Keratinocyte (primary cell): Measurements from ENCODE around the gene FMO1. TPM values are rescaled to one million over a fixed set of nuclear protein-coding genes. Genes with fewer than 3 reads are reported as not detected.

Source experiments
- DNase-seq: peaks from one replicate; pipeline ENCODE4 v3.0.0-alpha.2; 2011; ENCODE audit warnings: low read depth, missing footprints, low spot score
- FAIRE-seq: peaks from 2 replicates; lab custom pipeline; 2011; peaks lifted over from hg19 to GRCh38; lab: Jason Lieb, UNC
- H2AFZ ChIP-seq: 2 replicates; pipeline ENCODE4 v1.6.0; 2012; ENCODE audit warnings: low read length, control low read depth, inconsistent platforms; ENCODE audit not compliant: control insufficient read depth
- H3K27ac ChIP-seq: 2 replicates; pipeline ENCODE4 v1.5.1; 2011; ENCODE audit warnings: low read length; ENCODE audit not compliant: control insufficient read depth, insufficient read depth
- H3K27me3 ChIP-seq: 3 replicates; pipeline ENCODE4 v1.6.0; 2011; ENCODE audit warnings: low read length; ENCODE audit not compliant: control insufficient read depth, insufficient read depth; ENCODE audit errors: extremely low read depth
- H3K36me3 ChIP-seq, 2 experiments: 2 replicates in 1 of 2; 3 replicates in 1 of 2; pipeline ENCODE4 v1.5.1; 2011; ENCODE audit warnings: low read length in 2 of 2, mild to moderate bottlenecking in 1 of 2; ENCODE audit not compliant: control insufficient read depth in 2 of 2, insufficient read depth in 2 of 2; ENCODE audit errors: extremely low read depth in 1 of 2
- H3K4me1 ChIP-seq: 3 replicates; pipeline ENCODE4 v1.5.1; 2011; ENCODE audit warnings: low read length; ENCODE audit not compliant: control insufficient read depth, insufficient read depth; ENCODE audit errors: extremely low read depth
- H3K4me2 ChIP-seq: 3 replicates; pipeline ENCODE4 v1.6.0; 2011; ENCODE audit warnings: low read depth, low read length; ENCODE audit not compliant: control insufficient read depth, insufficient read depth; ENCODE audit errors: extremely low read depth
- H3K4me3 ChIP-seq, 3 experiments: fragments of 200-600 bp in 1 of 3; sonication (generic) in 1 of 3; 2 replicates in 2 of 3; 3 replicates in 1 of 3; pipeline ENCODE4 v1.5.1; 2011 to 2016; ENCODE audit warnings: low read length in 3 of 3, mild to moderate bottlenecking in 3 of 3, control low read depth in 2 of 3, inconsistent platforms in 1 of 3, low read depth in 1 of 3, mixed read lengths in 1 of 3, mixed run types in 1 of 3, moderate library complexity in 1 of 3; ENCODE audit not compliant: control insufficient read depth in 2 of 3, insufficient read depth in 2 of 3; ENCODE audit errors: extremely low read depth in 1 of 3
- H3K79me2 ChIP-seq: 2 replicates; pipeline ENCODE4 v1.6.0; 2012; ENCODE audit warnings: low read length; ENCODE audit not compliant: control insufficient read depth, insufficient read depth
- H3K9ac ChIP-seq: 3 replicates; pipeline ENCODE4 v1.6.0; 2011; ENCODE audit warnings: low read length; ENCODE audit not compliant: control insufficient read depth, insufficient read depth; ENCODE audit errors: extremely low read depth
- H3K9me1 ChIP-seq: 3 replicates; pipeline ENCODE4 v1.6.0; 2011; ENCODE audit warnings: low read length; ENCODE audit not compliant: control insufficient read depth, insufficient read depth; ENCODE audit errors: extremely low read depth
- H3K9me3 ChIP-seq: 2 replicates; pipeline ENCODE4 v1.5.1; 2012; ENCODE audit warnings: low read depth, low read length; ENCODE audit not compliant: control insufficient read depth
- H4K20me1 ChIP-seq: 3 replicates; pipeline ENCODE4 v1.6.0; 2011; ENCODE audit warnings: low read length; ENCODE audit not compliant: control insufficient read depth, insufficient read depth; ENCODE audit errors: extremely low read depth
- CTCF ChIP-seq, 3 experiments: IDR thresholded peaks in 1 of 3; conservative IDR thresholded peaks in 1 of 3; optimal IDR thresholded peaks in 1 of 3; 2 replicates in 2 of 3; 3 replicates in 1 of 3; pipeline versions ENCODE3 to v1.5.1; 2011; ENCODE audit warnings: low read length in 3 of 3, mild to moderate bottlenecking in 3 of 3, moderate library complexity in 2 of 3, control low read depth in 1 of 3, inconsistent platforms in 1 of 3; ENCODE audit not compliant: insufficient read depth in 2 of 3; ENCODE audit errors: extremely low read depth in 1 of 3
- EZH2 ChIP-seq: IDR thresholded peaks from one replicate; pipeline ENCODE4 v1.6.1; 2012; ENCODE audit warnings: inconsistent platforms, mild to moderate bottlenecking, low read length, moderate library complexity
- dilution Hi-C: fragments of 300-500 bp; cut with MboI; formaldehyde crosslinking; loops from one replicate; pipeline ENCODE4 v1.7.0; 2020; ENCODE audit warnings: low sequenced_read_pairs; ENCODE audit not compliant: extremely low pct_ligation_motif_present
- polyA plus RNA-seq, 5 experiments: library from polyadenylated mRNA; depleted of rRNA in 3 of 5; stranded (reverse) in 3 of 5; stranded (forward) in 1 of 5; unstranded in 1 of 5; fragments of >200 nt; gene quantifications; 1 replicate in 1 of 5; 2 replicates in 3 of 5; 3 replicates in 1 of 5; pipeline versions ENCODE4 v1.2.1 to v1.2.3, GENCODE V29; 2011 to 2012; ENCODE audit warnings: missing spikeins in 2 of 5, low read depth in 1 of 5, low replicate concordance in 1 of 5

FMO1 gene
- polyA plus RNA-seq, 1 donor (not counting 4 experiments of a cell fraction or from before 2014, with no cell fraction given) = 0.07 TPM

- no peak for TF ChIP-seq EZH2
- TF ChIP-seq CTCF (optimal IDR thresholded peaks at IDR 0.05 in 1 of 3, IDR thresholded peaks at IDR 0.05 in 1 of 3, conservative IDR thresholded peaks at IDR 0.05 in 1 of 3; ENCODE audit: extremely low read depth in 1 of 3, insufficient read depth in 2 of 3, low read length in 3 of 3) = no peak
- Histone ChIP-seq H3K9me3 (no peaks in the 10 kb centered on the region), H3K4me1 (no peaks in the 10 kb centered on the region), H3K4me3 (no peak overlapping the region), H3K27me3 (no peaks in the 10 kb centered on the region), H3K79me2 (no peaks in the 10 kb centered on the region), H3K36me3 (no peaks in the 10 kb centered on the region), H3K27ac (no peak overlapping the region), H3K9me1 (no peaks in the 10 kb centered on the region), H4K20me1 (no peaks in the 10 kb centered on the region), H2AFZ (no peak overlapping the region), H3K4me2 (no peak overlapping the region), H3K9ac (no peak overlapping the region)
- FAIRE-seq = no peak
- dilution Hi-C loops = no loop called here
- DNase-seq = no peak
Observed at GRCh38 chr1:171277534-171277933, 29.2 kb downstream of the FMO1 start.

GRCh38 chr1:171279234-171279633 lies 30.9 kb downstream of the FMO1 start:
- no peaks in the 10 kb centered on the region for H3K9me1 ChIP-seq
- no peaks in the 10 kb centered on the region for H3K79me2 ChIP-seq
- no peak overlapping the region for H3K4me3 ChIP-seq
- no peaks in the 10 kb centered on the region for H3K4me1 ChIP-seq
- H2AFZ ChIP-seq = no peak overlapping the region
- H3K4me2 ChIP-seq = no peak overlapping the region
- H3K9me3 ChIP-seq = no peaks in the 10 kb centered on the region
- no peak overlapping the region for H3K9ac ChIP-seq
- FAIRE-seq (no peak), DNase-seq (no peak)
- no peaks in the 10 kb centered on the region for H3K36me3 ChIP-seq
- no peak overlapping the region for H3K27ac ChIP-seq
- H4K20me1 ChIP-seq = no peaks in the 10 kb centered on the region
- TF ChIP-seq CTCF (optimal IDR thresholded peaks at IDR 0.05 in 1 of 3, IDR thresholded peaks at IDR 0.05 in 1 of 3, conservative IDR thresholded peaks at IDR 0.05 in 1 of 3; ENCODE audit: extremely low read depth in 1 of 3, insufficient read depth in 2 of 3, low read length in 3 of 3) = no peak
- no peak for TF ChIP-seq EZH2
- dilution Hi-C loops = no loop called here
- no peaks in the 10 kb centered on the region for H3K27me3 ChIP-seq
